ENCODE measurements around the gene PADI6. TPM values are rescaled to one million over a fixed set of nuclear protein-coding genes. Genes with fewer than 3 reads are reported as not detected.

The PADI6 gene
- total and polyA plus RNA-seq, 2 of the 8 experiments (the other 6 are each of a cell fraction or from before 2014, with no cell fraction given) = not detected

- no peak overlapping the region for H2BK120ac ChIP-seq (replicated peaks; ENCODE audit: low read depth, low read length)
- POLR2A ChIA-PET (ENCODE audit: partially characterized antibody) = interaction anchor here (0.8 to 2.8 kb wide), 11 partner anchors 10 to 35 kb away, joined by 3 to 8 read pairs (median 4); no protein-coding TSS in a partner anchor
- peaks cover 22 to 32% of the 10 kb centered on the region in 2 experiments for H4K20me1 ChIP-seq (replicated peaks in 1 of 2; ENCODE audit: control insufficient read depth in 1 of 2, insufficient read depth in 2 of 2, low read length in 2 of 2)
- H3K79me1 ChIP-seq (ENCODE audit: low read depth, low read length) = peaks cover 3% of the 10 kb centered on the region; the same call in 1 of the 2 replicates
- peaks cover 0 to 4% (median 0%) of the 10 kb centered on the region in 4 experiments; a peak in 2 of 7 replicates for H3K4me1 ChIP-seq (replicated peaks in 1 of 4; ENCODE audit: control insufficient read depth in 3 of 4, insufficient read depth in 4 of 4, low read length in 3 of 4)
- H3K36me3 ChIP-seq (ENCODE audit: control insufficient read depth in 2 of 4, insufficient read depth in 4 of 4, low read length in 3 of 4) = peaks cover 57 to 98% (median 87%) of the 10 kb centered on the region in 4 experiments
- H2BK15ac ChIP-seq (ENCODE audit: low read length) = no peak overlapping the region
- WGBS, 2 experiments (ENCODE audit: extremely low coverage in 1 of 2, insufficient coverage in 1 of 2, insufficient read length in 1 of 2, insufficient replicate concordance in 2 of 2, low coverage in 1 of 2, low lambda C conversion rate in 2 of 2, missing lambda C conversion rate in 1 of 2) = 96% methylated on average over 16 of the region's 16 CpGs; no CpG with 5 or more reads in 1 of the 2 experiments
- no peak overlapping the region for H2AFZ ChIP-seq (ENCODE audit: low read length)
- no peak overlapping the region; a peak in 1 of 7 replicates for H3K9ac ChIP-seq (replicated peaks in 1 of 4; ENCODE audit: extremely low read depth in 1 of 4, low read depth in 3 of 4, low read length in 3 of 4)
- H4K91ac ChIP-seq (replicated peaks; ENCODE audit: insufficient read length, low read length) = no peak overlapping the region
- H3K18ac ChIP-seq (ENCODE audit: extremely low read depth, low read length) = no peak overlapping the region
- H4K5ac ChIP-seq (ENCODE audit: insufficient read length, low read depth, low read length) = no peak overlapping the region
- no peak overlapping the region; the same call in 1 of the 2 replicates for H2BK5ac ChIP-seq (ENCODE audit: low read depth, low read length)
- H3K79me2 ChIP-seq (ENCODE audit: control insufficient read depth in 1 of 2, insufficient read depth in 2 of 2, low read length in 2 of 2) = peaks cover 0 to 55% of the 10 kb centered on the region in 2 experiments; a peak in 2 of 4 replicates
- no peak overlapping the region for H3K14ac ChIP-seq (ENCODE audit: insufficient read length)
- no peak overlapping the region for H3K4me2 ChIP-seq (ENCODE audit: insufficient read depth in 1 of 2, low read depth in 2 of 2, low read length in 2 of 2)
- H3K56ac ChIP-seq (replicated peaks; ENCODE audit: insufficient read length, low read depth, low read length) = no peak overlapping the region
- no peaks in the 10 kb centered on the region for H3K27me3 ChIP-seq (replicated peaks in 1 of 4; ENCODE audit: control insufficient read depth in 3 of 4, extremely low read depth in 1 of 4, insufficient read depth in 3 of 4, low read length in 3 of 4)
- no peak overlapping the region for H2AK5ac ChIP-seq (ENCODE audit: low read depth, low read length)
- H2BK12ac ChIP-seq (ENCODE audit: low read depth, low read length) = no peak overlapping the region
- H3K4ac ChIP-seq (replicated peaks; ENCODE audit: insufficient read length, low read depth, low read length) = no peak overlapping the region
- no peak overlapping the region for H3K4me3 ChIP-seq (ENCODE audit: extremely low read depth in 1 of 4, insufficient read depth in 2 of 4, low read depth in 3 of 4, low read length in 4 of 4)
- no peak overlapping the region for H3K23ac ChIP-seq (ENCODE audit: insufficient read length)
- no peaks in the 10 kb centered on the region for H3K23me2 ChIP-seq (ENCODE audit: low read depth, low read length)
- CTCF ChIA-PET (ENCODE audit: partially characterized antibody) = interaction anchor here (0.6 to 1.4 kb wide), 3 partner anchors 13 to 471 kb away, joined by 3 to 4 read pairs (median 3); no protein-coding TSS in a partner anchor
- no peak for FAIRE-seq
- no peak overlapping the region for H4K8ac ChIP-seq (ENCODE audit: extremely low read depth, insufficient read depth, low read length)
- H3K9me3 ChIP-seq (ENCODE audit: insufficient read depth in 2 of 2, low read depth in 1 of 2, low read length in 1 of 2) = no peaks in the 10 kb centered on the region
- DNase-seq (ENCODE audit: low read depth in 1 of 2, low spot score in 2 of 2) = no peak
- no peak overlapping the region for H3K27ac ChIP-seq (ENCODE audit: low read depth, low read length)
- no peak overlapping the region for H2BK20ac ChIP-seq (ENCODE audit: low read length)
- no peak for TF ChIP-seq RAD21 (IDR thresholded peaks at IDR 0.05 in 1 of 2, conservative IDR thresholded peaks at IDR 0.05 in 1 of 2; ENCODE audit: low read depth in 2 of 2, low read length in 2 of 2)
- no peak for TF ChIP-seq RFX5 (IDR thresholded peaks at IDR 0.05; ENCODE audit: borderline replicate concordance, low read depth, low read length)
- TF ChIP-seq, protein P1, sequence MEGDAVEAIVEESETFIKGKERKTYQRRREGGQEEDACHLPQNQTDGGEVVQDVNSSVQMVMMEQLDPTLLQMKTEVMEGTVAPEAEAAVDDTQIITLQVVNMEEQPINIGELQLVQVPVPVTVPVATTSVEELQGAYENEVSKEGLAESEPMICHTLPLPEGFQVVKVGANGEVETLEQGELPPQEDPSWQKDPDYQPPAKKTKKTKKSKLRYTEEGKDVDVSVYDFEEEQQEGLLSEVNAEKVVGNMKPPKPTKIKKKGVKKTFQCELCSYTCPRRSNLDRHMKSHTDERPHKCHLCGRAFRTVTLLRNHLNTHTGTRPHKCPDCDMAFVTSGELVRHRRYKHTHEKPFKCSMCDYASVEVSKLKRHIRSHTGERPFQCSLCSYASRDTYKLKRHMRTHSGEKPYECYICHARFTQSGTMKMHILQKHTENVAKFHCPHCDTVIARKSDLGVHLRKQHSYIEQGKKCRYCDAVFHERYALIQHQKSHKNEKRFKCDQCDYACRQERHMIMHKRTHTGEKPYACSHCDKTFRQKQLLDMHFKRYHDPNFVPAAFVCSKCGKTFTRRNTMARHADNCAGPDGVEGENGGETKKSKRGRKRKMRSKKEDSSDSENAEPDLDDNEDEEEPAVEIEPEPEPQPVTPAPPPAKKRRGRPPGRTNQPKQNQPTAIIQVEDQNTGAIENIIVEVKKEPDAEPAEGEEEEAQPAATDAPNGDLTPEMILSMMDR (IDR thresholded peaks at IDR 0.05; ENCODE audit: control extremely low read depth in 1 of 3, insufficient read depth in 1 of 3, low read depth in 1 of 3, low read length in 3 of 3) = no peak
- no peak for TF ChIP-seq BCL11A (IDR thresholded peaks at IDR 0.05; ENCODE audit: low read depth in 2 of 2, low read length in 2 of 2)
- TF ChIP-seq ATF2 (IDR thresholded peaks at IDR 0.05; ENCODE audit: low read length) = no peak
- TF ChIP-seq POLR2A (IDR thresholded peaks at IDR 0.05; ENCODE audit: control extremely low read depth in 1 of 2, low read depth in 2 of 2, low read length in 2 of 2) = no peak
Measured at GRCh38 chr1:17412093-17412870, 40.3 kb downstream of the PADI6 start.
